GM23338 (cell line): Measurements from ENCODE around the gene CMTM2. TPM values are rescaled to one million over a fixed set of nuclear protein-coding genes. Genes with fewer than 3 reads are reported as not detected.
"Not testable (repeated sequence)": the region's sequence is repeated elsewhere in the genome, so short reads cannot be mapped to it uniquely, and the experiment has no call there.

Experiments used
- ATAC-seq: fragments of 200-7000 bp; cut with Tn5 transposase; 3 replicates; pipeline ENCODE4 v1.9.1; 2020
- DNase-seq: peaks from one replicate; pipeline ENCODE4 v3.0.0-alpha.2; 2015; ENCODE audit warnings: low spot score
- H2AFZ ChIP-seq: fragments of 200-600 bp; sonication (generic); 2 replicates; pipeline ENCODE4 v1.8.0; 2016; ENCODE audit warnings: antibody characterized with exemption, mild to moderate bottlenecking, moderate library complexity
- H3F3A ChIP-seq: fragments of 200-600 bp; sonication (generic); replicated peaks from 2 replicates; pipeline ENCODE4 v1.8.0; 2017; ENCODE audit warnings: antibody characterized with exemption, mixed run types, low read depth
- H3K27ac ChIP-seq: fragments of 200-600 bp; sonication (generic); 2 replicates; pipeline ENCODE4 v1.6.1; 2016; ENCODE audit warnings: low read depth
- H3K27me3 ChIP-seq: fragments of 200-600 bp; sonication (generic); 2 replicates; pipeline ENCODE4 v1.8.0; 2016; ENCODE audit warnings: mild to moderate bottlenecking, mixed run types, moderate library complexity; ENCODE audit not compliant: insufficient read depth
- H3K36me3 ChIP-seq: fragments of 200-600 bp; sonication (generic); 2 replicates; pipeline ENCODE4 v1.8.0; 2016; ENCODE audit warnings: mild to moderate bottlenecking; ENCODE audit not compliant: insufficient read depth
- H3K4me1 ChIP-seq: fragments of 200-600 bp; sonication (generic); 2 replicates; pipeline ENCODE4 v1.8.0; 2016; ENCODE audit warnings: mild to moderate bottlenecking, moderate library complexity; ENCODE audit not compliant: insufficient read depth
- H3K4me2 ChIP-seq: fragments of 200-600 bp; sonication (generic); 2 replicates; pipeline ENCODE4 v1.7.1; 2017; ENCODE audit warnings: mixed run types
- H3K4me3 ChIP-seq: fragments of 200-600 bp; sonication (generic); 2 replicates; pipeline ENCODE4 v1.6.1; 2016; ENCODE audit warnings: mixed run types
- H3K79me2 ChIP-seq: fragments of 200-600 bp; sonication (generic); replicated peaks from 2 replicates; pipeline ENCODE4 v1.8.0; 2017; ENCODE audit warnings: mild to moderate bottlenecking; ENCODE audit not compliant: insufficient read depth
- H3K9me2 ChIP-seq: fragments of 200-600 bp; sonication (generic); 2 replicates; pipeline ENCODE4 v1.8.0; 2017; ENCODE audit not compliant: insufficient read depth
- H4K20me1 ChIP-seq: fragments of 200-600 bp; sonication (generic); replicated peaks from 2 replicates; pipeline ENCODE4 v1.8.0; 2017; ENCODE audit warnings: mild to moderate bottlenecking; ENCODE audit not compliant: insufficient read depth
- H3K27ac Mint-ChIP-seq: 2 replicates; pipeline ENCODE4 v1.8.0; 2020; ENCODE audit warnings: inconsistent platforms, mild to moderate bottlenecking, moderate library complexity, mixed read lengths
- H3K27me3 Mint-ChIP-seq: 3 replicates; pipeline ENCODE4 v1.8.0; 2022; ENCODE audit warnings: low read depth, mild to moderate bottlenecking, moderate library complexity, mixed read lengths, inconsistent platforms; ENCODE audit not compliant: insufficient read depth, poor library complexity
- H3K36me3 Mint-ChIP-seq: 3 replicates; pipeline ENCODE4 v1.8.0; 2021; ENCODE audit warnings: low read depth, mild to moderate bottlenecking, inconsistent platforms, moderate library complexity, mixed read lengths
- H3K4me1 Mint-ChIP-seq: 3 replicates; pipeline ENCODE4 v1.8.0; 2020; ENCODE audit warnings: mild to moderate bottlenecking, inconsistent platforms, mixed read lengths
- H3K4me3 Mint-ChIP-seq: 3 replicates; pipeline ENCODE4 v1.8.0; 2021; ENCODE audit warnings: moderate library complexity, mild to moderate bottlenecking, inconsistent platforms, mixed read lengths
- H3K9me3 Mint-ChIP-seq: 3 replicates; pipeline ENCODE4 v1.8.0; 2020; ENCODE audit warnings: moderate library complexity, mild to moderate bottlenecking, inconsistent platforms, mixed read lengths
- CREB1 ChIP-seq: fragments of 250-450 bp; sonication (Bioruptor Pico); IDR thresholded peaks from 2 replicates; pipeline ENCODE4 v1.5.0; 2020; ENCODE audit warnings: low read depth, mild to moderate bottlenecking, moderate library complexity
- EZH2 ChIP-seq: fragments of 200-600 bp; sonication (generic); IDR thresholded peaks from one replicate; pipeline ENCODE4 v1.8.0; 2017; ENCODE audit warnings: antibody characterized with exemption, mild to moderate bottlenecking, low read depth; ENCODE audit not compliant: unreplicated experiment
- EZH2phosphoT487 ChIP-seq: fragments of 200-600 bp; sonication (generic); IDR thresholded peaks from one replicate; pipeline ENCODE4 v1.8.1; 2018; ENCODE audit warnings: antibody characterized with exemption; ENCODE audit not compliant: unreplicated experiment
- JUNB ChIP-seq: IDR thresholded peaks from one replicate; pipeline ENCODE4 v1.6.1; 2016; ENCODE audit warnings: antibody characterized with exemption; ENCODE audit not compliant: unreplicated experiment
- NANOG ChIP-seq: IDR thresholded peaks from 2 replicates; pipeline ENCODE4 v1.6.1; 2016; ENCODE audit warnings: antibody characterized with exemption, borderline replicate concordance
- POLR2AphosphoS5 ChIP-seq: IDR thresholded peaks from 2 replicates; pipeline ENCODE4 v1.6.1; 2016; ENCODE audit warnings: antibody characterized with exemption, low read depth
- STAT1 ChIP-seq: IDR thresholded peaks from one replicate; pipeline ENCODE4 v1.6.1; 2016; ENCODE audit warnings: antibody characterized with exemption; ENCODE audit not compliant: unreplicated experiment
- ZNF114 ChIP-seq: fragments of 250-450 bp; sonication (Bioruptor Pico); IDR thresholded peaks from 2 replicates; pipeline ENCODE4 v1.5.0; 2020; ENCODE audit warnings: mild to moderate bottlenecking, moderate library complexity
- polyA plus RNA-seq: library from polyadenylated mRNA; unstranded; fragments of >200 nt; fragmentation: Nextera tagmentation; extraction: Ambion mirVana; gene quantifications from 2 replicates; pipeline ENCODE4 v1.2.1, GENCODE V29; 2016
- total RNA-seq: library from RNA; depleted of rRNA; stranded (reverse); fragments of >200 nt; shearing (Covaris generic); gene quantifications from 2 replicates; pipeline ENCODE4 v1.2.3, GENCODE V29; 2014
- TF ChIP-seq, protein P1 (sequence below): IDR thresholded peaks from one replicate; pipeline ENCODE4 v1.6.1; 2018; ENCODE audit warnings: antibody characterized with exemption; ENCODE audit not compliant: unreplicated experiment

The CMTM2 gene
- total and polyA plus RNA-seq, 2 experiments from 2014 or later: not detected

DNA sequence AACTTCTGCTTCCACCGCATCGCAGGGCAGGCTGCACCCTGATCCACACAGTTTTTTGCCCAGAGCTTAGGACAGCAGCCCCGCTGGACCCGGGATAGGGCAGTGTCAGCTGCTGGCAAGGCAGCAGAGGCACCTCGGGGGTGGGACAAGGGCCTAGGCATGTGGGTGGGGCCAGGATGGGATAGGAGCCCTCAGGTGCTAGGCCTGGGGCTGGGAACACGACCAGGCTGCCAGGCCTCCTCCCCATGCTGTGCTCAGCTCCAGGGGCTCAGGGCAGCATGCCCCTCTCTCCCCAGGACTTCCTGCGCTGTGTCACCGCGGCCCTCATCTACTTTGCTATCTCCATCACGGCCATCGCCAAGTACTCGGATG is 29.9 kb downstream of the CMTM2 start:
- DNase-seq (no peak), ATAC-seq (no peak)
- Mint-ChIP-seq H3K27me3 (peaks cover 7% of the 10 kb centered on the region), H3K36me3 (peaks cover 47% of the 10 kb centered on the region), H3K27ac (no peak overlapping the region), H3K4me3 (no peak overlapping the region), H3K4me1 (peaks cover 27% of the 10 kb centered on the region), H3K9me3 (no peaks in the 10 kb centered on the region; the same call in 1 of the 3 replicates)
- H3K4me1 ChIP-seq: peaks cover 12% of the 10 kb centered on the region
- peaks cover 12% of the 10 kb centered on the region for H4K20me1 ChIP-seq
- 0 out of 2 replicates have a peak, but pooled peaks cover 4% of the 10 kb centered on the region for H3K79me2 ChIP-seq
- H3F3A ChIP-seq: no peaks in the 10 kb centered on the region; the same call in 1 of the 2 replicates
- H3K27ac ChIP-seq: peak overlapping the region; percentile 66; the same call in 1 of the 2 replicates
- H3K9me2 ChIP-seq: no peaks in the 10 kb centered on the region
- 0 out of 2 replicates have a peak overlapping the region, but pooled peaks have one; percentile 62 for H3K4me2 ChIP-seq
- TF ChIP-seq EZH2 (no peak), EZH2phosphoT487 (no peak), ZNF114 (CRISPR knock-in tag) (no peak), POLR2AphosphoS5 (no peak), CREB1 (CRISPR knock-in tag) (no peak)
- H2AFZ ChIP-seq: no peak overlapping the region
- no peak overlapping the region for H3K4me3 ChIP-seq
- H3K36me3 ChIP-seq: 0 out of 2 replicates have a peak, but pooled peaks cover 5% of the 10 kb centered on the region
- H3K27me3 ChIP-seq: no peaks in the 10 kb centered on the region

- Histone ChIP-seq H3K27ac (no peak overlapping the region), H3F3A (no peaks in the 10 kb centered on the region; the same call in 1 of the 2 replicates), H3K4me2 (no peak overlapping the region), H3K79me2 (0 out of 2 replicates have a peak, but pooled peaks cover 4% of the 10 kb centered on the region), H2AFZ (no peak overlapping the region), H3K4me3 (no peak overlapping the region), H3K4me1 (peaks cover 12% of the 10 kb centered on the region), H3K9me2 (no peaks in the 10 kb centered on the region), H3K36me3 (0 out of 2 replicates have a peak, but pooled peaks cover 5% of the 10 kb centered on the region), H4K20me1 (peaks cover 12% of the 10 kb centered on the region), H3K27me3 (no peaks in the 10 kb centered on the region)
- H3K36me3 Mint-ChIP-seq: peaks cover 58% of the 10 kb centered on the region
- peaks cover 27% of the 10 kb centered on the region for H3K4me1 Mint-ChIP-seq
- no peak overlapping the region; the same call in 2 of the 3 replicates for H3K4me3 Mint-ChIP-seq
- no peak for TF ChIP-seq STAT1
- no peak for TF ChIP-seq JUNB
- TF ChIP-seq EZH2: no peak
- no peak for TF ChIP-seq NANOG
- TF ChIP-seq, protein P1, sequence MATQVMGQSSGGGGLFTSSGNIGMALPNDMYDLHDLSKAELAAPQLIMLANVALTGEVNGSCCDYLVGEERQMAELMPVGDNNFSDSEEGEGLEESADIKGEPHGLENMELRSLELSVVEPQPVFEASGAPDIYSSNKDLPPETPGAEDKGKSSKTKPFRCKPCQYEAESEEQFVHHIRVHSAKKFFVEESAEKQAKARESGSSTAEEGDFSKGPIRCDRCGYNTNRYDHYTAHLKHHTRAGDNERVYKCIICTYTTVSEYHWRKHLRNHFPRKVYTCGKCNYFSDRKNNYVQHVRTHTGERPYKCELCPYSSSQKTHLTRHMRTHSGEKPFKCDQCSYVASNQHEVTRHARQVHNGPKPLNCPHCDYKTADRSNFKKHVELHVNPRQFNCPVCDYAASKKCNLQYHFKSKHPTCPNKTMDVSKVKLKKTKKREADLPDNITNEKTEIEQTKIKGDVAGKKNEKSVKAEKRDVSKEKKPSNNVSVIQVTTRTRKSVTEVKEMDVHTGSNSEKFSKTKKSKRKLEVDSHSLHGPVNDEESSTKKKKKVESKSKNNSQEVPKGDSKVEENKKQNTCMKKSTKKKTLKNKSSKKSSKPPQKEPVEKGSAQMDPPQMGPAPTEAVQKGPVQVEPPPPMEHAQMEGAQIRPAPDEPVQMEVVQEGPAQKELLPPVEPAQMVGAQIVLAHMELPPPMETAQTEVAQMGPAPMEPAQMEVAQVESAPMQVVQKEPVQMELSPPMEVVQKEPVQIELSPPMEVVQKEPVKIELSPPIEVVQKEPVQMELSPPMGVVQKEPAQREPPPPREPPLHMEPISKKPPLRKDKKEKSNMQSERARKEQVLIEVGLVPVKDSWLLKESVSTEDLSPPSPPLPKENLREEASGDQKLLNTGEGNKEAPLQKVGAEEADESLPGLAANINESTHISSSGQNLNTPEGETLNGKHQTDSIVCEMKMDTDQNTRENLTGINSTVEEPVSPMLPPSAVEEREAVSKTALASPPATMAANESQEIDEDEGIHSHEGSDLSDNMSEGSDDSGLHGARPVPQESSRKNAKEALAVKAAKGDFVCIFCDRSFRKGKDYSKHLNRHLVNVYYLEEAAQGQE: no peak
- TF ChIP-seq POLR2AphosphoS5: no peak
- TF ChIP-seq CREB1 (CRISPR knock-in tag): no peak
- H3K9me3 Mint-ChIP-seq: no peaks in the 10 kb centered on the region; the same call in 1 of the 3 replicates
- ATAC-seq (no peak), DNase-seq (no peak)
- peaks cover 5% of the 10 kb centered on the region for H3K27me3 Mint-ChIP-seq
- H3K27ac Mint-ChIP-seq: no peak overlapping the region
These were observed 31.0 kb downstream of the CMTM2 start for GRCh38 chr16:66610111-66610820.

- ATAC-seq: not testable (repeated sequence)
These were observed 32.6 kb downstream of the CMTM2 start for GRCh38 chr16:66611911-66612310.

More at GRCh38 chr16:66611911-66612310, 32.6 kb downstream of the CMTM2 start:
- H3K27ac Mint-ChIP-seq, H3K4me3 ChIP-seq, H3K27ac ChIP-seq, H3K9me2 ChIP-seq, H3F3A ChIP-seq, H3K4me3 Mint-ChIP-seq, H3K9me3 Mint-ChIP-seq, H3K27me3 ChIP-seq, H3K27me3 Mint-ChIP-seq, H3K4me2 ChIP-seq, H4K20me1 ChIP-seq, H3K36me3 ChIP-seq, H2AFZ ChIP-seq, DNase-seq, H3K79me2 ChIP-seq: not testable (repeated sequence)
- peaks cover 21% of the 10 kb centered on the region for H3K4me1 ChIP-seq
- Mint-ChIP-seq H3K36me3 (peaks cover 59% of the 10 kb centered on the region), H3K4me1 (peaks cover 31% of the 10 kb centered on the region)
